ENCODE data around the gene BCAS3. TPM values are rescaled to one million over a fixed set of nuclear protein-coding genes. Genes with fewer than 3 reads are reported as not detected.

BCAS3 gene
- total RNA-seq, 1 donor from 2014 or later: 22.6 TPM

GRCh38 chr17:60712675-60713074, 35.0 kb downstream of the BCAS3 start:
- no peak for DNase-seq (ENCODE audit: low spot score)
- TF ChIP-seq CTCF (IDR thresholded peaks at IDR 0.05): no peak
- H3K36me3 Mint-ChIP-seq (ENCODE audit: low read depth): peaks cover 12% of the 10 kb centered on the region
- no peak overlapping the region for H3K4me3 Mint-ChIP-seq (ENCODE audit: unreplicated experiment)
- H3K27ac Mint-ChIP-seq (ENCODE audit: unreplicated experiment): no peak overlapping the region
- peaks cover 4% of the 10 kb centered on the region for H3K4me1 Mint-ChIP-seq (ENCODE audit: low read depth)
- H3K9me3 Mint-ChIP-seq (ENCODE audit: low read depth): no peaks in the 10 kb centered on the region
- no peaks in the 10 kb centered on the region for H3K27me3 Mint-ChIP-seq (ENCODE audit: low read depth)

GRCh38 chr17:60713608-60714007, 36.0 kb downstream of the BCAS3 start:
- Mint-ChIP-seq H3K4me3 (ENCODE audit: unreplicated experiment) (no peak overlapping the region), H3K27ac (ENCODE audit: unreplicated experiment) (no peak overlapping the region), H3K9me3 (ENCODE audit: low read depth) (no peaks in the 10 kb centered on the region), H3K27me3 (ENCODE audit: low read depth) (no peaks in the 10 kb centered on the region), H3K4me1 (ENCODE audit: low read depth) (peaks cover 4% of the 10 kb centered on the region), H3K36me3 (ENCODE audit: low read depth) (peaks cover 12% of the 10 kb centered on the region)
- TF ChIP-seq CTCF (IDR thresholded peaks at IDR 0.05): no peak
- no peak for DNase-seq (ENCODE audit: low spot score)

- no peaks in the 10 kb centered on the region for H3K9me3 Mint-ChIP-seq (ENCODE audit: low read depth)
Observed at GRCh38 chr17:60716766-60717165, 39.1 kb downstream of the BCAS3 start.

GRCh38 chr17:60717814-60718213, 40.2 kb downstream of the BCAS3 start:
- H3K36me3 Mint-ChIP-seq (ENCODE audit: low read depth): no peaks in the 10 kb centered on the region
- TF ChIP-seq CTCF (IDR thresholded peaks at IDR 0.05): no peak
- no peaks in the 10 kb centered on the region for H3K9me3 Mint-ChIP-seq (ENCODE audit: low read depth)
- no peak overlapping the region for H3K4me3 Mint-ChIP-seq (ENCODE audit: unreplicated experiment)
- peaks cover 13% of the 10 kb centered on the region for H3K4me1 Mint-ChIP-seq (ENCODE audit: low read depth)
- H3K27me3 Mint-ChIP-seq (ENCODE audit: low read depth): no peaks in the 10 kb centered on the region
- H3K27ac Mint-ChIP-seq (ENCODE audit: unreplicated experiment): no peak overlapping the region
- DNase-seq (ENCODE audit: low spot score): no peak

More at GRCh38 chr17:60716766-60717165, 39.1 kb downstream of the BCAS3 start:
- peaks cover 17% of the 10 kb centered on the region for H3K4me1 Mint-ChIP-seq (ENCODE audit: low read depth)
- no peak for DNase-seq (ENCODE audit: low spot score)
- no peaks in the 10 kb centered on the region for H3K36me3 Mint-ChIP-seq (ENCODE audit: low read depth)
- no peak overlapping the region for H3K27ac Mint-ChIP-seq (ENCODE audit: unreplicated experiment)
- no peaks in the 10 kb centered on the region for H3K27me3 Mint-ChIP-seq (ENCODE audit: low read depth)
- no peak for TF ChIP-seq CTCF (IDR thresholded peaks at IDR 0.05)
- H3K4me3 Mint-ChIP-seq (ENCODE audit: unreplicated experiment): no peak overlapping the region

- Mint-ChIP-seq H3K36me3 (ENCODE audit: low read depth) (no peaks in the 10 kb centered on the region), H3K27me3 (ENCODE audit: low read depth) (no peaks in the 10 kb centered on the region), H3K4me1 (ENCODE audit: low read depth) (peaks cover 12% of the 10 kb centered on the region), H3K27ac (ENCODE audit: unreplicated experiment) (peak overlapping the region; percentile 8), H3K9me3 (ENCODE audit: low read depth) (no peaks in the 10 kb centered on the region), H3K4me3 (ENCODE audit: unreplicated experiment) (no peak overlapping the region)
- TF ChIP-seq CTCF (IDR thresholded peaks at IDR 0.05): peak; percentile 97
- DNase-seq (ENCODE audit: low spot score): no peak
Observed at GRCh38 chr17:60720763-60721531, 43.3 kb downstream of the BCAS3 start.
